ENCODE results near the gene ITGB6. TPM values are rescaled to one million over a fixed set of nuclear protein-coding genes. Genes with fewer than 3 reads are reported as not detected.

Gene ITGB6
- total and polyA plus RNA-seq, 2 of the 8 experiments (the other 6 are each of a cell fraction or from before 2014, with no cell fraction given) = not detected

DNA sequence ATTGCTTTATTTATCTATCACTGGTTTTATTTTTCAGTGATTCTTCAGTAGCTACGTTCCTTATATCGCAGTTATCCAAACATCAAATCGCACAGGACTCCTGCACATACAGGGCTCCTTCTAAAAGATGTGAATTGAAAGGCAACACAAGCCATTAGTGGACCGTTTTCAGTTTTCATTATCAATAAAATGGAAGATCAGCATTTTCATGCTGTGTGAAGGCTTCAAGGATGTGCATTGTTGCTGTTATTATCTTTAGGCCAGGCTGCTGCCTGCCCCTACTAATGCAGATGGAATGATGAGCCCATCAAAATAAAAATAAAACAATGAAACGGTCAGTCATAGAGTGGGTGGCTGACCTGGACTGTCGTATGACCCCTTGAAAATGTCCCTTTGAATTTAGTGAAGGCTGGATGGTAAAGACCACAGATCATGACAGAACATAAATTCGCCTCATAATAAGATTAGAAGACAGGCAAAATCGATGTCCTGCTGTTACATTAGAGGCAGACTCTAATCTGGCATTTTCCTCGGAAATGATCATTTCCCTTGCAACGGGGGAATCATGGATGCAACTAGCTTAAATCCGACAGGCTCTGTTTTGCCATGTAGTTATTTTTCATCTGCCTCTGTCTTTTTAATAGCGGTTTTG is 32.9 kb downstream of the ITGB6 start:
- Histone ChIP-seq H3K56ac (replicated peaks; ENCODE audit: insufficient read length, low read depth, low read length) (no peak overlapping the region), H2AFZ (ENCODE audit: low read length) (no peak overlapping the region), H2BK5ac (ENCODE audit: low read depth, low read length) (no peak overlapping the region), H3K14ac (ENCODE audit: insufficient read length) (no peak overlapping the region), H3K27me3 (replicated peaks in 1 of 4; ENCODE audit: control insufficient read depth in 3 of 4, extremely low read depth in 1 of 4, insufficient read depth in 3 of 4, low read length in 3 of 4) (no peaks in the 10 kb centered on the region), H4K8ac (ENCODE audit: extremely low read depth, insufficient read depth, low read length) (no peak overlapping the region), H3K79me2 (ENCODE audit: control insufficient read depth in 1 of 2, insufficient read depth in 2 of 2, low read length in 2 of 2) (no peaks in the 10 kb centered on the region), H3K18ac (ENCODE audit: extremely low read depth, low read length) (no peak overlapping the region), H2AK5ac (ENCODE audit: low read depth, low read length) (no peak overlapping the region), H2BK12ac (ENCODE audit: low read depth, low read length) (no peak overlapping the region), H3K23me2 (ENCODE audit: low read depth, low read length) (no peaks in the 10 kb centered on the region), H4K20me1 (replicated peaks in 1 of 2; ENCODE audit: control insufficient read depth in 1 of 2, insufficient read depth in 2 of 2, low read length in 2 of 2) (no peaks in the 10 kb centered on the region), H3K27ac (ENCODE audit: low read depth, low read length) (no peak overlapping the region), H2BK120ac (replicated peaks; ENCODE audit: low read depth, low read length) (no peak overlapping the region), H3K4me2 (ENCODE audit: insufficient read depth in 1 of 2, low read depth in 2 of 2, low read length in 2 of 2) (no peak overlapping the region), H3K79me1 (ENCODE audit: low read depth, low read length) (no peaks in the 10 kb centered on the region), H2BK20ac (ENCODE audit: low read length) (no peak overlapping the region), H2BK15ac (ENCODE audit: low read length) (no peak overlapping the region), H3K23ac (ENCODE audit: insufficient read length) (no peak overlapping the region), H3K4ac (replicated peaks; ENCODE audit: insufficient read length, low read depth, low read length) (no peak overlapping the region), H3K9me3 (ENCODE audit: insufficient read depth in 2 of 2, low read depth in 1 of 2, low read length in 1 of 2) (no peaks in the 10 kb centered on the region), H4K5ac (ENCODE audit: insufficient read length, low read depth, low read length) (no peak overlapping the region), H3K4me1 (replicated peaks in 1 of 4; ENCODE audit: control insufficient read depth in 3 of 4, insufficient read depth in 4 of 4, low read length in 3 of 4) (no peaks in the 10 kb centered on the region), H3K36me3 (ENCODE audit: control insufficient read depth in 2 of 4, insufficient read depth in 4 of 4, low read length in 3 of 4) (no peaks in the 10 kb centered on the region), H4K91ac (replicated peaks; ENCODE audit: insufficient read length, low read length) (no peak overlapping the region), H3K9ac (replicated peaks in 1 of 4; ENCODE audit: extremely low read depth in 1 of 4, low read depth in 3 of 4, low read length in 3 of 4) (no peak overlapping the region), H3K4me3 (ENCODE audit: extremely low read depth in 1 of 4, insufficient read depth in 2 of 4, low read depth in 3 of 4, low read length in 4 of 4) (no peak overlapping the region)
- FAIRE-seq = no peak
- TF ChIP-seq EP300 (IDR thresholded peaks at IDR 0.05; ENCODE audit: borderline replicate concordance in 1 of 2, low read depth in 2 of 2, low read length in 2 of 2) (no peak), NRF1 (IDR thresholded peaks at IDR 0.05; ENCODE audit: low read depth, low read length) (no peak), TBP (IDR thresholded peaks at IDR 0.05; ENCODE audit: low read depth, low read length) (no peak), GTF2F1 (IDR thresholded peaks at IDR 0.05; ENCODE audit: borderline replicate concordance, low read depth, low read length) (no peak), CBX8 (IDR thresholded peaks at IDR 0.05; ENCODE audit: borderline replicate concordance, low read depth, low read length) (no peak), TEAD4 (IDR thresholded peaks at IDR 0.05; ENCODE audit: low read depth, low read length) (no peak), MAFK (IDR thresholded peaks at IDR 0.05; ENCODE audit: low read depth, low read length) (no peak), SUZ12 (IDR thresholded peaks at IDR 0.05; ENCODE audit: low read length) (no peak), RFX5 (IDR thresholded peaks at IDR 0.05; ENCODE audit: borderline replicate concordance, low read depth, low read length) (no peak), CREB1 (IDR thresholded peaks at IDR 0.05) (no peak)
- WGBS, 2 experiments (ENCODE audit: extremely low coverage in 1 of 2, insufficient coverage in 1 of 2, insufficient read length in 1 of 2, insufficient replicate concordance in 2 of 2, low coverage in 1 of 2, low lambda C conversion rate in 2 of 2, missing lambda C conversion rate in 1 of 2) = 84% methylated on average over 12 of the region's 12 CpGs; no CpG with 5 or more reads in 1 of the 2 experiments
- ChIA-PET CTCF (ENCODE audit: partially characterized antibody) (no interaction called here), POLR2A (ENCODE audit: partially characterized antibody) (no interaction called here)
- no peak for DNase-seq (ENCODE audit: low read depth in 1 of 2, low spot score in 2 of 2)

Data from H1 (cell line).